Hematopoietic multipotent progenitor cell treated with erythropoietin and hydrocortisone succinate and interleukin-3 and kit ligand, for 15 days (in vitro differentiated cells): Measurements from ENCODE around the gene TAS2R30.
"Not testable (repeated sequence)": the region's sequence is repeated elsewhere in the genome, so short reads cannot be mapped to it uniquely, and the experiment has no call there.

Source experiments
- DNase-seq: peaks from one replicate; pipeline ENCODE4 v3.0.0-alpha.2; 2015; ENCODE audit warnings: low spot score

Gene TAS2R30

DNA sequence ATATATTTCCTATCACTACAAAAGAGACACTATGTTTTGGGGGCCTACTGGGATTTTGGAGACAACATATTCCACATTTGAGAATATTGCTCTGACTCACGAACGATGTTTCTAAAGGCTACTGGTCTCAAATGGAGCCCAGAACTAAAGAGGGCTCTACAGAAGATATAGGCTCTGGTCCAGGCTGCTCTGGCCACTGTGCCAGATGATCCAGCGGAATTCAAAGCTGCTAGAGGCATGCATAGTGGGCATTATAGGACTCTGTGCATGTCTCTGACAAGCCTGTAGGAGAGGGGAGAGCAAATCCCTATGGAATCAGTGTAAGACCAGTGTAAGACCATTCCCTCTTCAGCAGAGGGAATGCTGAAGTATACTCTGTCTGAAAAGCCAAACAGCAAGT, 4.1 kb downstream of the TAS2R30 start:
- DNase-seq = no peak

DNA sequence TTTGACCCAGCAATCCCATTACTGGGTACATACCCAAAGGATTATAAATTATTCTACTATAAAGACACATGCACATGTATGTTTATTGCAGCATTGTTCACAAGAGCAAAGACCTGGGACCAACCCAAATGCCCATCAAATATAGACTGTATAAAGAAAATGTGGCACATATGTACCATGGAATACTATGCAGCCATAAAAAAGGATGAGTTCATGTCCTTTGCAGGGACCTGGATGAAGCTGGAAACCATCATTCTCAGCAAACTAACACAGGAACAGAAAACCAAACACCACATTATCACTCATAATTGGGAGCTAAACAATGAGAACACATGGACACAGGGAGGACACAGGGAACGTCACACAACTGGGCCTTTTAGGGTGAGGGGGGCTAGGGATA, 20.3 kb downstream of the TAS2R30 start:
- DNase-seq = not testable (repeated sequence)

DNA sequence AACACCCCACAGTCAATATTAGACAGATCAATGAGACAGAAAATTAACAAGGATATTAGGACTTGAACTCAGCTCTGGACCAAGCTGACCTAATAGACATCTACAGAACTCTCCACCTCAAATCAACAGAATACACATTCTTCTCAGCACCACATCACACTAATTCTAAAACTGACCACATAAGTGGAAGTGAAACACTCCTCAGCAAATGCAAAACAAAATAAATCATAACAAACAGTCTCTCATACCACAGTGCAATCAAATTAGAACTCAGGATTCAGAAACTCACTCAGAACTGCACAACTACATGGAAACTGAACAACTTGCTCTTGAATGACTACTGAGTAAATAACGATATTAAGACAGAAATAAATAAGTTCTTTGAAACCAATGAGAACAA, 23.2 kb downstream of the TAS2R30 start:
- not testable (repeated sequence) for DNase-seq

DNA sequence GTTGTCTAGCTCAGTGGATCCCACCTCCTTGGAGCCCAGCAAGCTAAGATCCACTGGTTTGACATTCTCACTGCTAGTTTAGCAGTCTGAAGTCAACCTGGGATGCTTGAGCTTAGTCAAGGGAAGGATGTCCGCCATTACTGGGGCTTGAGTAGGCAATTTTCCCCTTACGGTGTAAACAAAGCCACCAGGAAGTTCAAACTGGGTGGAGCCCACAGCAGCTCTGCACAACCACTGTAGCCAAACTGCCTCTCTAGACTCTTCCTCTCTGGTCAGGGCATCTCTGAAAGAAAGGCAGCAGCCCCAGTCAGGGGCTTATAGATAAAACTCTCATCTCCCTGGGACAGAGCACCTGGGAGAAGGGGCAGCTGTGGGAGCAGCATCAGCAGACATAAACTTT, 25.6 kb downstream of the TAS2R30 start:
- no peak for DNase-seq

- no peak for DNase-seq
These were observed 26.7 kb downstream of the TAS2R30 start for GRCh38 chr12:11107719-11108118.

- no peak for DNase-seq
These were observed 28.2 kb downstream of the TAS2R30 start for GRCh38 chr12:11106288-11106687.

DNA sequence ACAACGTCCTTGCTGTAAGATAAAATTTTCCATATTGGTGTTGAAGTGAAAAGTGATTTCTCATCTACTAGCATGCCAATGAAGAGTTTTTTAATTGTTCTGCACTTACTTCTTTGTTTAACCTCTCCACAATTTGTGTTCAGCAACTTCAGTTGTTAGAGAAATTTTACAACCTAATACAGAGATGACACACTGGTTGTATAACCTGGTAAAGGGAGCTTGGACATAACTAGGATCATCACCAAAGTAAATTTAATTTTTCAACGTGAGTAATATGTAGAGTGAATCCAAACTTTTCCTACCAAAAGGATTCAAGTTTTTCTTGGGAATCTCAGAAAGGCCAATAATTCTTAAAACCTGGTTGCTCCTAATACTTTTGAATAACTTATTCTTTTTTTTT, 28.9 kb downstream of the TAS2R30 start:
- DNase-seq = no peak

DNA sequence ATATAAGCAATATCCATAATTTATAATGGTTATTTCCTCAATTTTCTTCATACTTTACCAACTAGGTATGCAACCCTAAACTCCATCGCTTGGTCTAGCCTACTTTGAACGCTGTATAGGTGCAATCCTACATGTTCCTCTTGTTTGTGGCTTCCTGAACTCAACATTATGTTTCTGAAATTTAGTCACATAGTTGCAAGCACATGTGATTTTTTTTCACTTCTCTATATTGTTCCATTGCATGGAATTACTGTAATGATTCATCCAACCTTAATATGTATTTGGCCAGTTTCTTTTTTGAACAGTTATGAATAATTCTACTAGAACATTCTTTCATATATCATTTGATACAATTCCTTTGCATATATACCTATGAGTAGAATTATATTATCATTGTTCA, 39.5 kb downstream of the TAS2R30 start:
- not testable (repeated sequence) for DNase-seq

GRCh38 chr12:11092128-11092527, 42.3 kb downstream of the TAS2R30 start, which contains the start of gene TAS2R43:
TSS of gene TAS2R43 (minus strand) at chr12:11092313. CDS start at chr12:11092229, 84 bp downstream.
- DNase-seq = no peak

GRCh38 chr12:11089246-11089645, 45.2 kb downstream of the TAS2R30 start:
- DNase-seq = no peak

DNA sequence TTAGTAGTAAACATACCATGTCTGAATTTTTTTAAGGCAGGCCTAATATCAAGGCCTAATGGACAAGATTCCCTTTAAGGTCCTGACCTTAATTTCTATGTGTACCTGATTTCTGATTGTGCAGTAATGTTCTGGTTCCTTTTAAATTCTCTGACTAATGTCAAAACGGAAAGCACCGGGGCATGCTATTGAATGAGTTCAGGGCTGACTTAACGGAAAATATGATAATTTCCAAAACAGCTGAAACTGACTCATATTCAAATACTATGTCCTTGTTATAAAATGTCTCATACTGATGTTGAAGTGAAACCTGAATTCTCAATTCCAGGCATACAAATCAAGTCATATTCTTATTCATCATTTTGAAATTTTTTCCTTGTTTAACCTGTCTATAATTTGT, 49.0 kb downstream of the TAS2R30 start:
- no peak for DNase-seq
